ENCODE data around the gene HK3.

Gene HK3

GRCh38 chr5:176884571-176884890, 14.6 kb downstream of the HK3 start:
- Histone ChIP-seq H3K27me3 (ENCODE audit: insufficient read depth, low read depth, severe bottlenecking) (no peaks in the 10 kb centered on the region), H3K27ac (no peak overlapping the region), H3K9me3 (ENCODE audit: severe bottlenecking) (no peaks in the 10 kb centered on the region), H3K4me3 (ENCODE audit: low read depth, low read length) (no peak overlapping the region), H3K36me3 (no peaks in the 10 kb centered on the region)
- no peak for DNase-seq
- no peak for TF ChIP-seq CTCF (IDR thresholded peaks at IDR 0.05; ENCODE audit: low read depth, low read length)

- Histone ChIP-seq H3K27ac (no peak overlapping the region), H3K4me3 (ENCODE audit: low read depth, low read length) (no peak overlapping the region), H3K27me3 (ENCODE audit: insufficient read depth, low read depth, severe bottlenecking) (no peaks in the 10 kb centered on the region), H3K9me3 (ENCODE audit: severe bottlenecking) (no peaks in the 10 kb centered on the region), H3K36me3 (no peaks in the 10 kb centered on the region)
- DNase-seq = no peak
- TF ChIP-seq CTCF (IDR thresholded peaks at IDR 0.05; ENCODE audit: low read depth, low read length) = no peak
These were observed 15.2 kb downstream of the HK3 start for GRCh38 chr5:176883700-176884570.

- H3K27me3 ChIP-seq (ENCODE audit: insufficient read depth, low read depth, severe bottlenecking) = no peaks in the 10 kb centered on the region
- no peak for TF ChIP-seq CTCF (IDR thresholded peaks at IDR 0.05; ENCODE audit: low read depth, low read length)
These were observed 16.6 kb downstream of the HK3 start for GRCh38 chr5:176882567-176882903.

GRCh38 chr5:176881816-176882566, 17.2 kb downstream of the HK3 start:
- Histone ChIP-seq H3K4me3 (ENCODE audit: low read depth, low read length) (no peak overlapping the region), H3K9me3 (ENCODE audit: severe bottlenecking) (no peaks in the 10 kb centered on the region), H3K27ac (no peak overlapping the region), H3K36me3 (no peaks in the 10 kb centered on the region), H3K27me3 (ENCODE audit: insufficient read depth, low read depth, severe bottlenecking) (no peaks in the 10 kb centered on the region)
- no peak for TF ChIP-seq CTCF (IDR thresholded peaks at IDR 0.05; ENCODE audit: low read depth, low read length)
- DNase-seq = no peak

More at GRCh38 chr5:176882567-176882903, 16.6 kb downstream of the HK3 start:
- Histone ChIP-seq H3K4me3 (ENCODE audit: low read depth, low read length) (no peak overlapping the region), H3K36me3 (no peaks in the 10 kb centered on the region), H3K27ac (no peak overlapping the region), H3K9me3 (ENCODE audit: severe bottlenecking) (no peaks in the 10 kb centered on the region)
- DNase-seq = no peak

GRCh38 chr5:176881021-176881749, 18.0 kb downstream of the HK3 start:
- Histone ChIP-seq H3K9me3 (ENCODE audit: severe bottlenecking) (no peaks in the 10 kb centered on the region), H3K4me3 (ENCODE audit: low read depth, low read length) (no peak overlapping the region), H3K27ac (no peak overlapping the region), H3K36me3 (no peaks in the 10 kb centered on the region), H3K27me3 (ENCODE audit: insufficient read depth, low read depth, severe bottlenecking) (no peaks in the 10 kb centered on the region)
- DNase-seq = no peak
- TF ChIP-seq CTCF (IDR thresholded peaks at IDR 0.05; ENCODE audit: low read depth, low read length) = no peak

All from WERI-Rb-1 (cell line).